HG03175 (cell line): ENCODE data around the gene SYNE1.
"Not testable (repeated sequence)": the region's sequence is repeated elsewhere in the genome, so short reads cannot be mapped to it uniquely, and the experiment has no call there.

Experiments used
- ATAC-seq: cut with Tn5 transposase; IDR thresholded peaks from one replicate; pipeline ENCODE4 v1.9.1; 2021; ENCODE audit warnings: mild to moderate bottlenecking, moderate library complexity; ENCODE audit not compliant: unreplicated experiment

SYNE1 gene

DNA sequence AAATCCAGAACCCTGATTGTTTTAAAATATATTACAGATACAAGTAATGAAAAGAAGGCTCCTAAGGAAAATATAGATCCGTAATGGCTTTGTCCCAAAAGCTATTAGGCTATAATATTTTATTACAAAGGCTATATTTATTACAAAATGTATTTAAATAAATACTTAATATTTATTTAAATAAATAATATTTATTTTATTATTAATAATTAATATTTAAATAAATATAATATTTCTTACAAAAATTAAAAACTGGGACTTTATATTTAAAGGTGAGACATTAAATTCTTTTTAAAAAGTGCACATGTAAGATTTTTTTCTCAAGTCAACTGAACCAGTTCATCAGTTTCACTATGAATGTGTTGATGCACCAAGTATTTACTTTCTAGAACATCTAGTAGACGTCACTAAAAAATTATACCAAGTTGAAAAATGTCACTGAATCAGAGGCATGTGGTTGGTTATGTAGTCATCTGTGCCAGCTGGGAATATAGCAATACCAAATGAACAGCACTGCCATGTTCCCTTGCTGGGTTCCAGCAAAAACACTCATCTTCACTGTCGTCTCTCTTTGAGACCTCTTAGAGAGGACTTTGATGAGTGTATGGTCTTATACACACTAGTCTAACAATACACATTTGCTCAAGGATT is 550.8 kb downstream of the SYNE1 start:
- no peak for ATAC-seq

GRCh38 chr6:152085451-152085921 is 551.7 kb downstream of the SYNE1 start:
- ATAC-seq = no peak

DNA sequence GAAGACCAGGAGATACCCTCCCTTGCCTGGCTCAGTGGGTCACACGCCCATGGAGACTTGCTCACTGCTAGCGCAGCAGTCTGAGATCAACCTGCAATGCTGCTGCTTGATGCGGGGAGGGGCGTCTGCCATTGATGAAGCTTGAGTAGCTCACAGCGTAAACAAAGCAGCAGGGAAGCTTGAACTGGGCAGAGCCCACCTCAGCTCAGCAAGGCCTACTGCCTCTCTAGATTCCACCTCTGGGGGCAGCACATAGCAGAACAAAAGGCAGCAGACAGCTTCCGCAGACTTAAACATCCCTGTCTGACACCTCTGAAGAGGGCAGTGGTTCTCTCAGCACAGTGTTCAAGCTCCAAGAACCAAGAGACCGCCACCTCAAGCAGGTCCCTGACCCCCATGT is 558.4 kb downstream of the SYNE1 start:
- ATAC-seq = no peak

DNA sequence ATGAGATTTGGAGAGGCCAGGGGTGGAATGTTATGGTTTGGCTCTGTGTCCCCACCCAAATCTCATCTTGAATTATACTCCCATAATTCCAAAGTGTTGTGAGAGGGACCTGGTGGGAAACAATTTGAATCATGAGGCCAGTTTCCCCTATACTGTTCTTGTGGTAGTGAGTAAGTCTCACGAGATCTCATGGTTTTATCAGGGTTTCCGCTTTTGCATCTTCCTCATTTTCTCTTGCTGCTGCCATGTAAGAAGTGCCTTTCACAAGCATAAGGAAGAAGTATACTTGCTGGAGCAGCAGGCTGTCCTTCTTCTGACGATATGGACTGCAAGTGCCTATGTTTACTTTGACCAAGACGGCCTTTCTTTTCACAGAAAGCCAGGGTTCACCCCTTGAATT is 559.2 kb downstream of the SYNE1 start:
- no peak for ATAC-seq

GRCh38 chr6:152076242-152076641 is 560.9 kb downstream of the SYNE1 start:
- not testable (repeated sequence) for ATAC-seq

- ATAC-seq = no peak
These were observed 565.3 kb downstream of the SYNE1 start for GRCh38 chr6:152071843-152072242.
